GM20000 (cell line): Measurements from ENCODE around the gene IFNA7.
"Not testable (repeated sequence)": the region's sequence is repeated elsewhere in the genome, so short reads cannot be mapped to it uniquely, and the experiment has no call there.

ENCODE experiments used
- DNase-seq: peaks from one replicate; pipeline ENCODE4 v3.0.0; 2012; ENCODE audit warnings: low spot score
- CTCF ChIP-seq: IDR thresholded peaks from 2 replicates; pipeline ENCODE4 v1.5.1; 2012; ENCODE audit warnings: mild to moderate bottlenecking, control low read depth; ENCODE audit errors: extremely low read depth, missing control alignments

The IFNA7 gene

GRCh38 chr9:21194867-21195776 is 6.9 kb downstream of the IFNA7 start:
- peak; percentile 9 for DNase-seq
- TF ChIP-seq CTCF, result peak; percentile 71

- DNase-seq, result not testable (repeated sequence)
These were observed 14.5 kb downstream of the IFNA7 start, which contains the start of gene IFNA4 for GRCh38 chr9:21187487-21187886. TSS of gene IFNA4 (minus strand) at chr9:21187587. CDS start at chr9:21187531, 56 bp downstream.

DNA sequence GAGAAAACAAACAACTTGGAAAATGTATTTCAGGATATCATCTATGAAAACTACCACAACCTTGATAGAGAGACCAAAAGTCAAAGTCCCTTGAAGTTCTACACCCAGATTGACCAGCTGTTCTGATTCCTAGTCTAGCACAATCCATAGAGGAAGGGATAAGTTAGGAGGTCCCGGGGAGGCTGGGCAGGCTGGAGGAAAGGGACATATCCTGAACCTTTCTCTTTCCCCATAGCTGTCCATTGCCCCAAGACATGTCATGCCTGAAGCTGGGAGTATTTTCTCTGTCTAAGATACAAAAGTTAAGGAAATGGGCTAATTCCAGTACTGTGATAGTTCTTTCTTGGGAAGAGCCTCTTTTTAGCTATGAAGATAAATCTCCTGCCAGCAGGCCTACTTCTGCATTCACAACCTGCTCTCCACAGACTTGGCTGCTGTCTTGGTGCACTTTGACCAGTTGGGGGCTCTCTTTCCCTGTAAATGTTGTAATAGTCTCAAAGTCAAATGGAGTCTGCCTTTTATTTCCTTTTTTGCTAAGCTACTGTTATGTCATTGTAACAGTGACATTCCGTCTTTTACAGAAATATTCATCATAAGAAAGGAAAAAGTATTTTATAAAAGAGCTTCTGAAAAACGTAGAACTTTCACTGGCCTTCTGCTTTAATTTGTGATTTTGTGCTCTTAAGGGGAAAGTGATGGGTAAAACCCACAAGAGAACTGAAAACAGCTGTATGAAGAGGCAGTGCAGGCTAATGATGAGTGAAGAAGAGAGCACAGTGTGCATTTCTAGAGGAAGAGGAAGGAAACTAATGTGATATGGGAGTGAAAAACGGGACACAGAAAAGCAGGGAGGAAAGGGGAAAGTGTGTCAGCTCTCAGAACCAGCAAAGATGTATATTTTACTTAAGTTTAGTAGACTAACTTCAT is 18.9 kb downstream of the IFNA7 start:
- DNase-seq, result not testable (repeated sequence)
- peak; percentile 44 for TF ChIP-seq CTCF

- TF ChIP-seq CTCF, result no peak
- no peak for DNase-seq
These were observed 27.3 kb downstream of the IFNA7 start for GRCh38 chr9:21174671-21175070.

GRCh38 chr9:21172156-21172555 is 29.8 kb downstream of the IFNA7 start:
- DNase-seq, result no peak
- TF ChIP-seq CTCF, result no peak

DNA sequence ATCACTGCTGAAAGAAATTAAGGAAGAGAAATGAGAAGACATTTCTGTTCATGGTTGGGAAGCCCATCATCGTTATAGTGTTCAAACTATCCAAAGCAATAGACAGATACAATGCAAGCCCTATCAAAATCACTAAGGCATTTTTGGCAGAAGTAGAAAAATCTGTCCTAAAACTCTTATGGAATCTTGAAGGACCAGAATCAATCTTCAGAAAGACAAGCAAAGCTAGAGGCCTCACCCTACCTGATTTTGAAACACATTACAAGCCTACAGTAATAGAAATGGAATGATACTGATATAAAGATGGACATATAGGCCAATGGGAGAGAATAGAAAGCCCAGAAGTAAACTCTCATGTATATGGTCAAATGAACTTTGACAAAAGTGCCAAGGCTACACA is 30.7 kb downstream of the IFNA7 start:
- TF ChIP-seq CTCF, result no peak
- DNase-seq, result no peak

DNA sequence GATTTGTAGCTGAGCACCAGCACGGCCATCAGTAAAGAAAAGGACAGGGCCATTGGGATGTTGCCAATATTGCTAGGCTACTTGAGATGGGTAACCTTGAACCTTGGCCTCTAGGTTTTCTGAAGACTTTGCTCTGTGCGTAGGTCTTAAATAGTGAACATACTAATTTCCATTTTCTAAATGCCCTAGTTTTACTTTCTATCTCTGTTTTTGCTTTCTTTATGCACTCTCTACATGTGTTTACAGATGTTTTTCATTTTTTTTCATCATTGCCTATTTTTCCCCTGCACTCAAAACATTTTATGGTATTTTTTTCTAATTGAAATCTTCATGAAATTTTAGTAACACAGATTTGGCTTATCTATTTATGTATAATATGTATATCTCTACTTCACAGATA is 35.4 kb downstream of the IFNA7 start, which contains the start of gene IFNA21:
IFNA21 (minus strand) TSS at position 101 of the 400 bp plus-strand sequence; CDS start at position 53, 48 bp downstream.
- DNase-seq, result not testable (repeated sequence)

- DNase-seq, result no peak
- TF ChIP-seq CTCF, result no peak
These were observed 36.5 kb downstream of the IFNA7 start for GRCh38 chr9:21165516-21165915.
